K562 (cell line): ENCODE measurements around the gene TXNIP. TPM values are rescaled to one million over a fixed set of nuclear protein-coding genes. Genes with fewer than 3 reads are reported as not detected.

Source experiments
- AFF4 ChIP-seq: sonication (generic); formaldehyde crosslinking; IDR thresholded peaks from 2 replicates; pipeline ENCODE4 v1.8.0; 2023; ENCODE audit warnings: mild to moderate bottlenecking, missing genetic modification reagents
- CEBPG ChIP-seq, 3 experiments: fragments of 200-800 bp in 1 of 3; sonication (Bioruptor generic) in 1 of 3; sonication (generic) in 1 of 3; formaldehyde crosslinking in 1 of 3; IDR thresholded peaks in 2 of 3; conservative IDR thresholded peaks in 1 of 3; 2 replicates each; pipeline versions ENCODE4 v1.6.1 to v1.8.0; 2016 to 2022; ENCODE audit warnings: missing compliant biosample characterization in 2 of 3, missing genetic modification characterization in 2 of 3, mild to moderate bottlenecking in 1 of 3, missing genetic modification reagents in 1 of 3
- CHD1 ChIP-seq: fragments of 200-600 bp; sonication (generic); IDR thresholded peaks from one replicate; pipeline ENCODE4 v1.6.1; 2012; ENCODE audit warnings: mild to moderate bottlenecking, moderate library complexity, low read length, inconsistent platforms
- CTCF ChIP-seq, 3 experiments: IDR thresholded peaks in 2 of 3; conservative IDR thresholded peaks in 1 of 3; 2 replicates each; pipeline ENCODE4 v1.5.1; 2011 to 2012; ENCODE audit warnings: low read length in 3 of 3, mild to moderate bottlenecking in 3 of 3, control low read depth in 2 of 3, improper control_type of control experiment in 1 of 3, inconsistent platforms in 1 of 3, low read depth in 1 of 3, mixed read lengths in 1 of 3, moderate library complexity in 1 of 3; ENCODE audit not compliant: insufficient read depth in 2 of 3
- HNRNPK ChIP-seq: fragments of 200-400 bp; formaldehyde crosslinking; IDR thresholded peaks from one replicate; pipeline ENCODE4 v1.6.1; 2018; ENCODE audit warnings: mild to moderate bottlenecking, low read depth, low read length; ENCODE audit not compliant: poor library complexity, severe bottlenecking
- JUN ChIP-seq, 2 experiments: sonication (generic) in 1 of 2; formaldehyde crosslinking in 1 of 2; IDR thresholded peaks; 2 replicates each; pipeline versions ENCODE4 v1.6.1 to v1.8.0; 2012 to 2022; ENCODE audit warnings: borderline replicate concordance in 2 of 2, mild to moderate bottlenecking in 2 of 2, improper control_type of control experiment in 1 of 2, low read depth in 1 of 2, low read length in 1 of 2, missing genetic modification reagents in 1 of 2
- MTA3 ChIP-seq: fragments of 450-650 bp; formaldehyde crosslinking; IDR thresholded peaks from 2 replicates; pipeline ENCODE4 v1.6.1; 2017; ENCODE audit warnings: mild to moderate bottlenecking, borderline replicate concordance
- NR4A1 ChIP-seq, 2 experiments: fragments of 250-450 bp in 1 of 2; fragments of 450-650 bp in 1 of 2; sonication (Bioruptor Pico) in 1 of 2; IDR thresholded peaks; 2 replicates each; pipeline versions ENCODE4 v1.4.0 to v1.6.1; 2016 to 2020; ENCODE audit warnings: mild to moderate bottlenecking in 2 of 2, missing compliant biosample characterization in 1 of 2, missing genetic modification characterization in 1 of 2, moderate library complexity in 1 of 2
- PHF8 ChIP-seq: fragments of 200-600 bp; sonication (generic); IDR thresholded peaks from 2 replicates; pipeline ENCODE4 v1.6.1; 2012; ENCODE audit warnings: mixed run types, mild to moderate bottlenecking, inconsistent platforms, low read length, moderate library complexity, borderline replicate concordance
- RCOR1 ChIP-seq, 2 experiments: IDR thresholded peaks; 2 replicates each; pipeline ENCODE4 v1.6.1; 2012; ENCODE audit warnings: low read depth in 2 of 2, low read length in 2 of 2, borderline replicate concordance in 1 of 2, improper control_type of control experiment in 1 of 2
- SIRT6 ChIP-seq: IDR thresholded peaks from one replicate; pipeline ENCODE4 v1.6.1; 2012; ENCODE audit warnings: low read depth, mild to moderate bottlenecking, control low read depth, inconsistent platforms, low read length, moderate library complexity
- SIX5 ChIP-seq, 2 experiments: IDR thresholded peaks; 2 replicates each; pipeline ENCODE4 v1.6.1; 2011; ENCODE audit warnings: low read length in 2 of 2, borderline replicate concordance in 1 of 2, low read depth in 1 of 2, mild to moderate bottlenecking in 1 of 2, moderate library complexity in 1 of 2; ENCODE audit not compliant: insufficient read depth in 1 of 2
- SMAD2 ChIP-seq: fragments of 150-350 bp; IDR thresholded peaks from 2 replicates; pipeline ENCODE4 v1.6.1; 2014; ENCODE audit warnings: low read depth, mild to moderate bottlenecking, low read length
- SMARCA4 ChIP-seq: fragments of 450-650 bp; IDR thresholded peaks from 2 replicates; pipeline ENCODE4 v1.6.1; 2016
- SNIP1 ChIP-seq: fragments of 450-650 bp; IDR thresholded peaks from 2 replicates; pipeline ENCODE4 v1.7.1; 2017; ENCODE audit warnings: low read depth, mild to moderate bottlenecking
- ZKSCAN3 ChIP-seq: fragments of 250-450 bp; sonication (Bioruptor Pico); IDR thresholded peaks from 2 replicates; pipeline ENCODE4 v1.4.0; 2020
- ZNF408 ChIP-seq: fragments of 250-450 bp; sonication (Bioruptor Pico); IDR thresholded peaks from 2 replicates; pipeline ENCODE4 v1.4.0; 2020; ENCODE audit warnings: low read depth, mild to moderate bottlenecking, moderate library complexity
- ZNF655 ChIP-seq: fragments of 250-450 bp; sonication (Bioruptor Pico); IDR thresholded peaks from 2 replicates; pipeline ENCODE4 v1.5.0; 2021
- ZSCAN32 ChIP-seq: fragments of 450-650 bp; formaldehyde crosslinking; IDR thresholded peaks from 2 replicates; pipeline ENCODE4 v1.4.0; 2020; ENCODE audit warnings: mild to moderate bottlenecking, moderate library complexity
- polyA plus RNA-seq, 8 experiments: library from polyadenylated mRNA; depleted of rRNA in 4 of 8; stranded (reverse) in 5 of 8; unstranded in 3 of 8; fragments of >200 nt; fragmentation: Nextera tagmentation in 2 of 8; fragmentation: Illumina TruSeq in 1 of 8; extraction: Ambion mirVana in 2 of 8; extraction: Trizol in 1 of 8; gene quantifications; 2 replicates each; pipeline versions ENCODE4 v1.2.1 to v1.2.3, GENCODE V29; 2011 to 2014; ENCODE audit warnings: inconsistent platforms in 1 of 8, missing spikeins in 1 of 8
- total RNA-seq, 7 experiments: library from RNA; depleted of rRNA in 6 of 7; stranded (reverse); fragments of >200 nt in 6 of 7; fragmentation: Illumina TruSeq in 2 of 7; extraction: Trizol in 2 of 7; gene quantifications; 2 replicates each; pipeline versions ENCODE4 v1.2.1 to v1.2.3, GENCODE V29; 2011 to 2021; ENCODE audit warnings: low replicate concordance in 1 of 7

Gene TXNIP
- total and polyA plus RNA-seq, 9 of the 15 experiments (the other 6 are each of a cell fraction or from before 2014, with no cell fraction given) = 120 to 499 (median 257) TPM

GRCh38 chr1:145996433-145997015 lies at the start of gene TXNIP (continued):
- TF ChIP-seq HNRNPK = no peak
- peak; percentile 66; the same call in 1 of the 2 replicates for TF ChIP-seq PHF8
- no peak for TF ChIP-seq SIRT6
- TF ChIP-seq SMARCA4 = peak; percentile 59
- no peak for TF ChIP-seq ZNF655 (CRISPR knock-in tag)
- TF ChIP-seq RCOR1 (IDR thresholded peaks at IDR 0.05; ENCODE audit: borderline replicate concordance in 1 of 2, low read depth in 2 of 2, low read length in 2 of 2) = peak in 1 of 2 experiments; percentile 69; a peak in 1 of 4 replicates
- TF ChIP-seq NR4A1 (CRISPR knock-in tag; IDR thresholded peaks at IDR 0.05) = no peak
- no peak for TF ChIP-seq NR4A1 (tag; IDR thresholded peaks at IDR 0.05)
- TF ChIP-seq ZNF408 (CRISPR knock-in tag) = no peak
- no peak for TF ChIP-seq SMAD2
- peak; percentile 81 for TF ChIP-seq CHD1
- peak in 1 of 3 experiments; percentile 4; a peak in 1 of 6 replicates for TF ChIP-seq CTCF (IDR thresholded peaks at IDR 0.05 in 2 of 3, conservative IDR thresholded peaks at IDR 0.05 in 1 of 3; ENCODE audit: insufficient read depth in 2 of 3, low read depth in 1 of 3, low read length in 3 of 3)
- no peak for TF ChIP-seq ZKSCAN3
- no peak; the same call in none of the 2 replicates for TF ChIP-seq AFF4
- no peak for TF ChIP-seq ZSCAN32 (CRISPR knock-in tag)
- no peak for TF ChIP-seq SIX5 (IDR thresholded peaks at IDR 0.05; ENCODE audit: borderline replicate concordance in 1 of 2, insufficient read depth in 1 of 2, low read depth in 1 of 2, low read length in 2 of 2)
- TF ChIP-seq MTA3 = peak; percentile 99
- no peak for TF ChIP-seq SNIP1
- TF ChIP-seq JUN (IDR thresholded peaks at IDR 0.05; ENCODE audit: borderline replicate concordance, low read depth, low read length) = peak; percentile 85; the same call in 1 of the 2 replicates
- peak; percentile 41; the same call in 1 of the 2 replicates for TF ChIP-seq JUN (CRISPR knock-in tag; IDR thresholded peaks at IDR 0.05; ENCODE audit: borderline replicate concordance)
- TF ChIP-seq CEBPG (CRISPR knock-in tag; IDR thresholded peaks at IDR 0.05) = peak; percentile 35; the same call in 1 of the 2 replicates
- no peak for TF ChIP-seq CEBPG (tag; conservative IDR thresholded peaks at IDR 0.05 in 1 of 2, IDR thresholded peaks at IDR 0.05 in 1 of 2)
